GM19372 (cell line): ENCODE data around the gene CACNB4.
"Not testable (repeated sequence)": the region's sequence is repeated elsewhere in the genome, so short reads cannot be mapped to it uniquely, and the experiment has no call there.

Source experiments
- ATAC-seq: cut with Tn5 transposase; IDR thresholded peaks from one replicate; pipeline ENCODE4 v1.9.1; 2021; ENCODE audit warnings: mild to moderate bottlenecking, low read depth, moderate library complexity; ENCODE audit not compliant: unreplicated experiment

CACNB4 gene

GRCh38 chr2:151916632-151917031, 182.2 kb downstream of the CACNB4 start:
- ATAC-seq = no peak

GRCh38 chr2:151915629-151916025, 183.2 kb downstream of the CACNB4 start:
- not testable (repeated sequence) for ATAC-seq

- no peak for ATAC-seq
These were observed 183.7 kb downstream of the CACNB4 start for GRCh38 chr2:151914989-151915628.

- ATAC-seq = no peak
These were observed 190.5 kb downstream of the CACNB4 start for GRCh38 chr2:151908204-151908882.

- ATAC-seq = no peak
These were observed 191.3 kb downstream of the CACNB4 start for GRCh38 chr2:151907286-151908203.

GRCh38 chr2:151906633-151906998, 192.2 kb downstream of the CACNB4 start:
- ATAC-seq = peak; percentile 17

GRCh38 chr2:151905963-151906632, 192.7 kb downstream of the CACNB4 start:
- peak; percentile 81 for ATAC-seq

- ATAC-seq = no peak
These were observed 194.0 kb downstream of the CACNB4 start for GRCh38 chr2:151904807-151905206.

- ATAC-seq = no peak
These were observed 194.8 kb downstream of the CACNB4 start for GRCh38 chr2:151904021-151904420.

- no peak for ATAC-seq
These were observed 196.0 kb downstream of the CACNB4 start for GRCh38 chr2:151902829-151903228.

GRCh38 chr2:151900331-151900730, 198.5 kb downstream of the CACNB4 start:
- no peak for ATAC-seq

- no peak for ATAC-seq
These were observed 199.7 kb downstream of the CACNB4 start for GRCh38 chr2:151899156-151899555.

GRCh38 chr2:151891566-151892194, 207.2 kb downstream of the CACNB4 start:
- no peak for ATAC-seq

GRCh38 chr2:151887164-151887563, 211.7 kb downstream of the CACNB4 start:
- ATAC-seq = no peak

- ATAC-seq = no peak
These were observed 212.6 kb downstream of the CACNB4 start for GRCh38 chr2:151886241-151886640.

- no peak for ATAC-seq
These were observed 215.9 kb downstream of the CACNB4 start for GRCh38 chr2:151882786-151883445.

- no peak for ATAC-seq
These were observed 217.5 kb downstream of the CACNB4 start for GRCh38 chr2:151881342-151881741.

- no peak for ATAC-seq
These were observed 218.3 kb downstream of the CACNB4 start for GRCh38 chr2:151880586-151880985.

- ATAC-seq = no peak
These were observed 219.9 kb downstream of the CACNB4 start for GRCh38 chr2:151878655-151879563.
